RPMI7951 (cell line): Measurements from ENCODE around the gene TTC17. TPM values are rescaled to one million over a fixed set of nuclear protein-coding genes. Genes with fewer than 3 reads are reported as not detected.
"Not testable (repeated sequence)": the region's sequence is repeated elsewhere in the genome, so short reads cannot be mapped to it uniquely, and the experiment has no call there.

ENCODE experiments used
- DNase-seq: peaks from one replicate; pipeline ENCODE4 v3.0.0-alpha.2; 2012; ENCODE audit warnings: low read depth
- total RNA-seq: library from RNA; depleted of rRNA; stranded (reverse); fragments of >200 nt; shearing (Covaris generic); gene quantifications from 2 replicates; pipeline ENCODE4 v1.2.3, GENCODE V29; 2014; rRNA removed

Gene TTC17
- 30.8 and 31.7 TPM in 2 replicates for total RNA-seq

- peak; percentile 89 for DNase-seq
Measured at GRCh38 chr11:43358801-43359421, at the start of gene TTC17. TTC17 (plus strand) TSS chr11:43358920; CDS start chr11:43358955, 35 bp downstream.

GRCh38 chr11:43311791-43312607 lies 46.7 kb upstream of the TTC17 start, which contains the start of gene API5:
API5 (plus strand) TSS chr11:43311996; CDS start chr11:43312128, 132 bp downstream.
- peak; percentile 92 for DNase-seq

GRCh38 chr11:43315966-43316365 lies 42.8 kb upstream of the TTC17 start:
- DNase-seq = no peak

GRCh38 chr11:43316451-43316850 lies 42.3 kb upstream of the TTC17 start:
- DNase-seq = peak; percentile 36

- DNase-seq = peak; percentile 79
Measured at GRCh38 chr11:43327987-43328386, 30.7 kb upstream of the TTC17 start.

- no peak for DNase-seq
Measured at GRCh38 chr11:43328482-43328881, 30.2 kb upstream of the TTC17 start.

- no peak for DNase-seq
Measured at GRCh38 chr11:43341159-43341558, 17.6 kb upstream of the TTC17 start.

- not testable (repeated sequence) for DNase-seq
Measured at GRCh38 chr11:43351426-43351825, 7.3 kb upstream of the TTC17 start.

GRCh38 chr11:43354311-43354710 lies 4.4 kb upstream of the TTC17 start:
- no peak for DNase-seq

GRCh38 chr11:43356336-43356735 lies 2.4 kb upstream of the TTC17 start:
- no peak for DNase-seq

GRCh38 chr11:43358279-43358800 lies 380 bp upstream of the TTC17 start:
- no peak for DNase-seq

- peak; percentile 32 for DNase-seq
Measured at GRCh38 chr11:43359422-43359818, 700 bp downstream of the TTC17 start.

- DNase-seq = peak; percentile 16
Measured at GRCh38 chr11:43360361-43361032, 1.8 kb downstream of the TTC17 start.

- no peak for DNase-seq
Measured at GRCh38 chr11:43366677-43367076, 8.0 kb downstream of the TTC17 start.

- no peak for DNase-seq
Measured at GRCh38 chr11:43367382-43368178, 8.9 kb downstream of the TTC17 start.

GRCh38 chr11:43376065-43376464 lies 17.3 kb downstream of the TTC17 start:
- DNase-seq = no peak

- no peak for DNase-seq
Measured at GRCh38 chr11:43376594-43376993, 17.9 kb downstream of the TTC17 start.

GRCh38 chr11:43377389-43377788 lies 18.7 kb downstream of the TTC17 start:
- DNase-seq = no peak

- no peak for DNase-seq
Measured at GRCh38 chr11:43378897-43379296, 20.2 kb downstream of the TTC17 start.

GRCh38 chr11:43381802-43382201 lies 23.1 kb downstream of the TTC17 start:
- DNase-seq = no peak

- DNase-seq = no peak
Measured at GRCh38 chr11:43382614-43383013, 23.9 kb downstream of the TTC17 start.
